Duodenal mucosa (tissue), 2 donors: ENCODE results near the gene DBNL.

Source experiments
- H3K27ac ChIP-seq: one replicate; pipeline ENCODE4 v1.7.0; 2013; ENCODE audit warnings: low read depth, low read length
- H3K27me3 ChIP-seq, 2 donors: one replicate each; pipeline ENCODE4 v1.7.0; 2013; ENCODE audit warnings: low read length in 2 of 2, control low read depth in 1 of 2; ENCODE audit not compliant: insufficient read depth in 2 of 2, control insufficient read depth in 1 of 2
- H3K36me3 ChIP-seq, 2 donors: one replicate each; pipeline ENCODE4 v1.7.0; 2013; ENCODE audit warnings: low read length in 2 of 2, control low read depth in 1 of 2; ENCODE audit not compliant: insufficient read depth in 2 of 2, control insufficient read depth in 1 of 2
- H3K4me1 ChIP-seq, 2 donors: one replicate each; pipeline ENCODE4 v1.7.0; 2013; ENCODE audit warnings: low read length in 2 of 2, control low read depth in 1 of 2; ENCODE audit not compliant: insufficient read depth in 2 of 2, control insufficient read depth in 1 of 2
- H3K4me3 ChIP-seq, 2 donors: one replicate each; pipeline ENCODE4 v1.7.0; 2013; ENCODE audit warnings: low read length in 2 of 2, low read depth in 1 of 2
- H3K9ac ChIP-seq, 2 donors: one replicate each; pipeline ENCODE4 v1.7.0; 2013; ENCODE audit warnings: low read length in 2 of 2, low read depth in 1 of 2
- H3K9me3 ChIP-seq, 2 donors: one replicate each; pipeline ENCODE4 v1.7.0; 2013; ENCODE audit warnings: low read length in 2 of 2, control low read depth in 1 of 2; ENCODE audit not compliant: control insufficient read depth in 1 of 2

DBNL gene

GRCh38 chr7:44052771-44053365, 8.4 kb downstream of the DBNL start:
- Histone ChIP-seq H3K36me3 (peaks cover 41 to 70% of the 10 kb centered on the region in 2 donors), H3K27me3 (no peaks in the 10 kb centered on the region), H3K9ac (no peak overlapping the region), H3K4me1 (no peaks in the 10 kb centered on the region), H3K9me3 (no peaks in the 10 kb centered on the region), H3K27ac (no peak overlapping the region), H3K4me3 (no peak overlapping the region)

DNA sequence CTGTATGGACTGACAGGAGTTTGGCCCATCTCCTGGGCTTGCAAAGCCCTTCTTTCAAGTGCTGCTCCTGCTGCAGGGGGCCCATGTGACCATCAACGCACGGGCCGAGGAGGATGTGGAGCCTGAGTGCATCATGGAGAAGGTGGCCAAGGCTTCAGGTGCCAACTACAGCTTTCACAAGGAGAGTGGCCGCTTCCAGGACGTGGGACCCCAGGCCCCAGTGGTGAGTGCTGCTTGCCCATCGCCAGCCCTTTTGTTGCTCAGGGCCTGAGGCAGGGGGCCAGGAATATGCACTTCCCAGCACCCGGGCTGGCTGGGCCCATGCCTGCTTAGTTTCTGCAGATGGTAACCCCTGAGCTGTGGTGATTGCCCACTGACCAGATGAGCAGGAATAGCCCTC, 12.2 kb downstream of the DBNL start:
- Histone ChIP-seq H3K36me3 (peaks cover 55 to 84% of the 10 kb centered on the region in 2 donors), H3K27ac (no peak overlapping the region), H3K4me3 (no peak overlapping the region), H3K4me1 (no peaks in the 10 kb centered on the region), H3K27me3 (no peaks in the 10 kb centered on the region), H3K9ac (no peak overlapping the region), H3K9me3 (no peaks in the 10 kb centered on the region)

DNA sequence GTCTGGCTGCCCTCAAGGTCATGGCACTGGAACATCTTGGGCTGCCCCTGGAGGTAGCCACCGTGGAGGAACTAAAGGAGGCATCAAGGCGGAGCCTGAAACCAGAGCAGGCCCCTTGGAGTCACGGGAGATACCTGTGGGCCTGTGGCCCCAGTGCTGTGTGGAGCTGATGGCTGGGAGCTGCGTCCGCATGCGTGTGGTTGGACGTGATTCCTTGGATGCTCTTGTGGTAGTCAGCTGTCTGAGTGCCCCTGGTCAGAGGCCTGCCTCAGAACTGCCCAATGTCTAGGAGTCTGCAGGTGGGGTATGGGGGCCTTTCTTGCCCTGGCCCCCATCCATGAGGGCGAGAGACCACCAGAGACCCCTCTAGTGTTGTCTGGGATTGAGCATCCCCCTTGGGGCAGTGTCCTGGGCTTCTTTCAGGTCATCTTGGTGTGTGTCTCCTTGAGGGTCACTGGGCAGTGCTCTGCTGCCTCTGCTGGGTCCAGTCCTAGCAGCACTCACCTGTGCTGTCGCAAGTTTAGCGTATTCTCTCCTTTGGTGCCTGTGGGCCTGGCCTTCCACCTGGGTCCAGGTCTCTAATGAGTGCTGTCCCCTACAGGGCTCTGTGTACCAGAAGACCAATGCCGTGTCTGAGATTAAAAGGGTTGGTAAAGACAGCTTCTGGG, 12.8 kb downstream of the DBNL start:
- no peak overlapping the region for H3K4me3 ChIP-seq
- H3K27me3 ChIP-seq, result no peaks in the 10 kb centered on the region
- H3K9ac ChIP-seq, result no peak overlapping the region
- no peak overlapping the region for H3K27ac ChIP-seq
- H3K9me3 ChIP-seq, result no peaks in the 10 kb centered on the region
- no peaks in the 10 kb centered on the region for H3K4me1 ChIP-seq
- H3K36me3 ChIP-seq, result peaks cover 55 to 83% of the 10 kb centered on the region in 2 donors

DNA sequence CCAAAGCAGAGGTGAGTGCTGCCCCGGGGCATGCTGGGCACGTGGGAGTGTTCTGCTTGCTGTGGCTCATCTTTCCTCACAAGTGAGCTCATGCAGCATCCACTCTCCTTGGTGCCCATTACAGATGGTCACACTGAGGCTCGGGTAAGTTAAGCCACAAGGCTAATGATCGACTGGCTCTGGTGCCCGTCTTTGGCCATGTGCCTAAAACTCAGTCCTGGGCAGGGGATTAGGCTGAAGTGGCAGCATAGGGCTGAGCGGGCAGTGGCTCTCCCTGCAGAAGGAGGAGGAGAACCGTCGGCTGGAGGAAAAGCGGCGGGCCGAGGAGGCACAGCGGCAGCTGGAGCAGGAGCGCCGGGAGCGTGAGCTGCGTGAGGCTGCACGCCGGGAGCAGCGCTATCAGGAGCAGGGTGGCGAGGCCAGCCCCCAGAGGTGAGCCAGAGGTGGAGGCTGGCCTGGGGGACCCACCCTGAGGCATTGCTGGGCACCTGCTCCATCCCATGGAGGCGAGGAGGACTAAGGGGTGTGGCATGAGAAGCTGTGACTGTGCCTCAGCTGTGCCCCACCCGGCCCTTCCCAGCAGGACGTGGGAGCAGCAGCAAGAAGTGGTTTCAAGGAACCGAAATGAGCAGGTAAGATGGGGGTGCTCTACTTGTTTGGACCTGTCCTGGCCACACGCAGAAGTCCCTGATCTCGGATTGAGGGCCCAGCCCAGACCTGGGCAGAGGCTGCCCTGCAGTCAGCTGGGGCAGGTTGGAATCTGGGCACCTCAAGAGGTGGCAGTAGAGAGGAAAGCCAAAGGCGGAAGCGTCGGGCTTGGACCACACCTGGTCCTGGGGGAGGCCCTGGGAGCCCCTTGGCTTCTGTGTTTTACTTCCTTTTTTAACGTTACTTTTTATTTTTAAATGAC, 13.6 kb downstream of the DBNL start:
- Histone ChIP-seq H3K9ac (no peak overlapping the region), H3K27ac (no peak overlapping the region), H3K4me3 (no peak overlapping the region), H3K27me3 (no peaks in the 10 kb centered on the region), H3K4me1 (no peaks in the 10 kb centered on the region), H3K36me3 (peaks cover 50 to 80% of the 10 kb centered on the region in 2 donors), H3K9me3 (no peaks in the 10 kb centered on the region)

GRCh38 chr7:44058759-44059218, 14.3 kb downstream of the DBNL start:
- Histone ChIP-seq H3K9ac (no peak overlapping the region), H3K9me3 (no peaks in the 10 kb centered on the region), H3K27ac (no peak overlapping the region), H3K27me3 (no peaks in the 10 kb centered on the region), H3K36me3 (peaks cover 49 to 80% of the 10 kb centered on the region in 2 donors), H3K4me1 (peaks cover 0 to 1% of the 10 kb centered on the region in 2 donors), H3K4me3 (no peak overlapping the region)

- Histone ChIP-seq H3K9me3 (no peaks in the 10 kb centered on the region), H3K27ac (no peak overlapping the region), H3K36me3 (peaks cover 49 to 79% of the 10 kb centered on the region in 2 donors), H3K27me3 (no peaks in the 10 kb centered on the region), H3K4me3 (no peak overlapping the region), H3K9ac (no peak overlapping the region), H3K4me1 (peaks cover 2 to 6% of the 10 kb centered on the region in 2 donors)
These were observed 15.0 kb downstream of the DBNL start for GRCh38 chr7:44059219-44060090.

- Histone ChIP-seq H3K27me3 (no peaks in the 10 kb centered on the region), H3K36me3 (peaks cover 49 to 70% of the 10 kb centered on the region in 2 donors), H3K9ac (no peak overlapping the region), H3K27ac (no peak overlapping the region), H3K9me3 (no peaks in the 10 kb centered on the region), H3K4me3 (no peak overlapping the region), H3K4me1 (peaks cover 8 to 13% of the 10 kb centered on the region in 2 donors)
These were observed 15.8 kb downstream of the DBNL start for GRCh38 chr7:44060091-44060947.

DNA sequence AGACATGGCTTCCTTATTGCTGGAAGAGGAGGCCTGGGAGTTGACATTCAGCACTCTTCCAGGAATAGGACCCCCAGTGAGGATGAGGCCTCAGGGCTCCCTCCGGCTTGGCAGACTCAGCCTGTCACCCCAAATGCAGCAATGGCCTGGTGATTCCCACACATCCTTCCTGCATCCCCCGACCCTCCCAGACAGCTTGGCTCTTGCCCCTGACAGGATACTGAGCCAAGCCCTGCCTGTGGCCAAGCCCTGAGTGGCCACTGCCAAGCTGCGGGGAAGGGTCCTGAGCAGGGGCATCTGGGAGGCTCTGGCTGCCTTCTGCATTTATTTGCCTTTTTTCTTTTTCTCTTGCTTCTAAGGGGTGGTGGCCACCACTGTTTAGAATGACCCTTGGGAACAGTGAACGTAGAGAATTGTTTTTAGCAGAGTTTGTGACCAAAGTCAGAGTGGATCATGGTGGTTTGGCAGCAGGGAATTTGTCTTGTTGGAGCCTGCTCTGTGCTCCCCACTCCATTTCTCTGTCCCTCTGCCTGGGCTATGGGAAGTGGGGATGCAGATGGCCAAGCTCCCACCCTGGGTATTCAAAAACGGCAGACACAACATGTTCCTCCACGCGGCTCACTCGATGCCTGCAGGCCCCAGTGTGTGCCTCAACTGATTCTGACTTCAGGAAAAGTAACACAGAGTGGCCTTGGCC, 16.6 kb downstream of the DBNL start:
- Histone ChIP-seq H3K9me3 (no peaks in the 10 kb centered on the region), H3K27me3 (no peaks in the 10 kb centered on the region), H3K36me3 (peaks cover 49 to 63% of the 10 kb centered on the region in 2 donors), H3K4me1 (peaks cover 8 to 20% of the 10 kb centered on the region in 2 donors), H3K9ac (no peak overlapping the region), H3K27ac (no peak overlapping the region), H3K4me3 (no peak overlapping the region)
